Activated naive CD4-positive, alpha-beta T cell treated with anti-CD3 and anti-CD28 coated beads, Interleukin-2, amount 50 U/mL, for 72 hours (primary cell): Measurements from ENCODE around the gene FSCN2. TPM values are rescaled to one million over a fixed set of nuclear protein-coding genes. Genes with fewer than 3 reads are reported as not detected.

Source experiments
- ATAC-seq, 2 donors: fragments of 150-1000 bp; cut with Tn5 transposase; 2 replicates each; pipeline ENCODE4 v1.10.0; 2021; ENCODE audit warnings: mild to moderate bottlenecking in 2 of 2, moderate library complexity in 2 of 2
- DNase-seq, 2 donors: peaks; one replicate each; pipeline ENCODE4 v3.0.0; 2021 to 2022; ENCODE audit warnings: low spot score in 2 of 2
- H3K27ac Mint-ChIP-seq, 2 donors: one replicate each; pipeline ENCODE4 v1.8.0; 2022; ENCODE audit warnings: mild to moderate bottlenecking in 2 of 2, mixed read lengths in 2 of 2
- H3K36me3 Mint-ChIP-seq, 2 donors: one replicate each; pipeline ENCODE4 v1.8.0; 2022; ENCODE audit warnings: mixed read lengths in 2 of 2
- H3K9me3 Mint-ChIP-seq, 2 donors: one replicate each; pipeline ENCODE4 v1.8.0; 2022; ENCODE audit warnings: mixed read lengths in 2 of 2
- total RNA-seq, 2 donors: library from RNA; stranded (reverse); gene quantifications; one replicate each; pipeline ENCODE4 v1.2.3, GENCODE V29; 2022

Gene FSCN2
- total RNA-seq, 2 donors from 2014 or later, result 0.30 to 0.86 TPM

DNA sequence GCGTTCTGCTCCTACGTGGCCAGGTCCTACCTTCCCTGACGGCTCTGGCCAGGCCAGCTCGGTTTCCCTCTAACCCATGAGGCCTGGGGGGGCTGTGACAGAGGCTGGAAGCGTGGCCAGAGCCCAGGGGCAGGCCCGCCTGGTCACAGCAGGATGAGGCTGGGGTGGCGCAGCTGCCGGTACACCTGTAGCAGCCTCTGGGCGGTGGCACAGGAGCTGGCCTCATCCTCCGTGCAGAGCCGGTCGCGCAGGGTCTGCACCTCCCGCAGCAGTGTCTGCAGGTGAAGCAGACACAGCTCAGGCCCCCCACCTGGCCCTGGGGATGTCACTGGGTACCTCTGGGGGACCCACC is 12.5 kb downstream of the FSCN2 start:
- no peaks in the 10 kb centered on the region for H3K36me3 Mint-ChIP-seq
- ATAC-seq (no peak), DNase-seq (no peak)
- H3K9me3 Mint-ChIP-seq, result no peaks in the 10 kb centered on the region
- no peak overlapping the region for H3K27ac Mint-ChIP-seq

DNA sequence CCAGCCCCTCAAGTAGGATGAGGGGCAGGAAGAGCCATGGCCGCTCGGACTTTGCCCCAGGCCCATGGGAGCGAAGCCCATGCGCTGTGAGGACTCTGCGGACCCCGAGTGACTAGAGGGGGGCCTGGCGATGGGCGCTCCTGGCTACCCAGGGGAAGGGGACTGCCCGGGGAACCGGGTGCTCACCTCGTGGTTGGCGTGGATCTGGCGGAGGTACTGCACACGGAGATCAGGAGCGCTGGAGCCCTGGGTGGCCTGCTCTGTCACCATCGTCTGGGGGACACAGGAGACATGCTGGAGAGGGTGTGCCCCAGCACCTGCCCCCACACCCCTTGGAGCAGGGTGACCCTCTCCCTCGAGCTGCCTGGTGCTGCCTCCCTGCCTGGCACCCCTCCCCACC is 12.9 kb downstream of the FSCN2 start:
- no peak for DNase-seq
- no peaks in the 10 kb centered on the region for H3K9me3 Mint-ChIP-seq
- no peak overlapping the region for H3K27ac Mint-ChIP-seq
- H3K36me3 Mint-ChIP-seq, result no peaks in the 10 kb centered on the region
- no peak for ATAC-seq

DNA sequence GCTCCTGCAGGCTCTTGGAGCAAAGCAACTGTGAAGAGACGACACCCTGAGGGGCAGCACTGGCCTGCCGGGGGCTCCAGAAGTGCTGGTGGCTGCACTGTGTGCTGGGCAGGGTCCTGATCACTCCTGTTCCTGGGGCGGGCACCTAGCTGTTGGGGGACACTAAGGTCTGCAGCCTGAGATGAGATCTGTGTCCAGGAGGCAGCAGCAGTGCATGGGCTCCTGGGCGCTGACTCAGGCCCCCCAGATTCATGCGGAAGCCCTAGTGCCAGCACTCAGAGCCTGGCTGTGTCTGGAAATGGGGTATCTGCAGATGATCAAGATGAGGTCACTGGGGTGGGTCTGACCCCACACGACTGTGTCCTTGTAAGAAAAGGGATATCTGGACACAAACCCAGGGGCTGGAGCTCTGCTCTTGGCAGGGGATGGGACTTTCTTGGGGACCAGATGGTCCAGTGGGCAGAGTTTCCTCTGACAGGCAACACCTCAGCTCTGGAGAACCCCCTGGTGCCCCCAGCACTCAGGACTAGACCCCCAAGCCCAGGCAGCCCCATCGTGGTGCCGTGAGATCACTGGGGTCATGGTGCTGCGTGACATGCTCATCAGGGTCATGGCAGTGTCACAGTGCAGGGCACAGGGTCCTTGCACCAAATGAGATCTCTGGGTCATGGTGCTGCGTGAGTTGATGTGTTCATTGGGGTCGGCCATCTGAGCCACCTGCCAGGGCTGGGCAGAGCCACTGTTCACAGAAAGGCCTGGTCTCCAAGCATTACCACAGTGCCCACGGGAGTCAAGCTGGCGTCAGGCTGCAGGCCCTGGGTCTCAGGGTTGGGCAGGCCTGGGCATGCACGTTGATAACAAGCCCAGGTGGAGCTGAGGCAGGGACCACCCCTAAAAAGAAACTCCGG is 14.5 kb downstream of the FSCN2 start:
- no peak overlapping the region for H3K27ac Mint-ChIP-seq
- DNase-seq (no peak), ATAC-seq (no peak)
- no peaks in the 10 kb centered on the region for H3K9me3 Mint-ChIP-seq
- no peaks in the 10 kb centered on the region for H3K36me3 Mint-ChIP-seq

- no peak for ATAC-seq
- H3K27ac Mint-ChIP-seq, result no peak overlapping the region
- no peak for DNase-seq
- H3K36me3 Mint-ChIP-seq, result no peaks in the 10 kb centered on the region
- no peaks in the 10 kb centered on the region for H3K9me3 Mint-ChIP-seq
Measured at GRCh38 chr17:81543339-81543675, 15.1 kb downstream of the FSCN2 start.

GRCh38 chr17:81543756-81544155 is 15.6 kb downstream of the FSCN2 start:
- DNase-seq (no peak), ATAC-seq (no peak)
- H3K36me3 Mint-ChIP-seq, result no peaks in the 10 kb centered on the region
- H3K9me3 Mint-ChIP-seq, result no peaks in the 10 kb centered on the region
- no peak overlapping the region for H3K27ac Mint-ChIP-seq

- ATAC-seq (no peak), DNase-seq (no peak)
- Mint-ChIP-seq H3K27ac (no peak overlapping the region), H3K9me3 (no peaks in the 10 kb centered on the region), H3K36me3 (no peaks in the 10 kb centered on the region)
Measured at GRCh38 chr17:81544281-81544974, 16.3 kb downstream of the FSCN2 start.

DNA sequence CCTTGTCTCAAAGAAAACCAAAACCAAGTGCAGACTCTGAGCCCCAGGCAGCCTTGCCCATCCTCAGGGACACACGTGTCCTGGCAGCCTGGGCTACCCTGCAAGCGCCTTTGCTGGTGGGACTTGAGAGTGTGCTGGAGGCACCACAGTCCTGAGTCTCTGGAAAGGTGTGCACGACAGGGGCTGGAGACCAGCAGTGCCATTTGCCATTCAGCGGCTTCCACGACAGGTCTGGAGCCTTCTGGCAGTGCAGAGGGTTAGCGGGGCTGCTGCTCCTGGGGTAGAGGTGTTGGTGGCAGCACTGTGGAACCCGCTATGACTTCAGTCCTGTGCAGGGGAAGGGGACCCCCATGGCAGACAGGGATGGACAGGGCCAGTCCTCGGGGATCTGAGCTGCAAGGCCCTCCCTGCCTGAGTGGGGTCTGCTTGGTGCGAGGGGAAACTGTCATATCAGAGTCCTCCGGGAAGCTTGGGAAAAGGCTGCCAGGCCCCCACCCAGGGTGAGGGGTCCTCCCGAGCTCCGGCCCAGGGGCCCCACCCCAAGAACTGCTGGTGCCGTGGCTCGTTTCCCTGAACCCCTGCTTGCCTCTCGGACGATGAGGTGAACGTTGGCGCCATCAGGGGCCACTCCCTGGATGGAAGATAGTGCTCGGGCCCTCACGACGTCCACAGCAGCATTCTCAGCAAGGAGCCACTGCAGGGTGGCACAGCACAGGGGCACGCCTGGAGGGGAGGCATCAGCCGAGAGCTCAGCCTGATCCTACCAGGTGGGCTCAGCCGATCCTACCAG is 17.2 kb downstream of the FSCN2 start:
- Mint-ChIP-seq H3K9me3 (no peaks in the 10 kb centered on the region), H3K27ac (no peak overlapping the region), H3K36me3 (peaks cover 0 to 7% of the 10 kb centered on the region in 2 donors)
- DNase-seq (no peak), ATAC-seq (no peak)

GRCh38 chr17:81546906-81547613 is 18.9 kb downstream of the FSCN2 start:
- DNase-seq (no peak), ATAC-seq (no peak)
- no peaks in the 10 kb centered on the region for H3K9me3 Mint-ChIP-seq
- no peak overlapping the region for H3K27ac Mint-ChIP-seq
- peaks cover 0 to 14% of the 10 kb centered on the region in 2 donors for H3K36me3 Mint-ChIP-seq

- no peak for ATAC-seq
- no peak for DNase-seq
- Mint-ChIP-seq H3K36me3 (peaks cover 0 to 14% of the 10 kb centered on the region in 2 donors), H3K9me3 (no peaks in the 10 kb centered on the region), H3K27ac (no peak overlapping the region)
Measured at GRCh38 chr17:81547614-81547982, 19.4 kb downstream of the FSCN2 start.

GRCh38 chr17:81549031-81549557 is 20.9 kb downstream of the FSCN2 start:
- DNase-seq, result no peak
- H3K27ac Mint-ChIP-seq, result no peak overlapping the region
- H3K9me3 Mint-ChIP-seq, result no peaks in the 10 kb centered on the region
- H3K36me3 Mint-ChIP-seq, result peaks cover 0 to 14% of the 10 kb centered on the region in 2 donors
- ATAC-seq, result no peak

DNA sequence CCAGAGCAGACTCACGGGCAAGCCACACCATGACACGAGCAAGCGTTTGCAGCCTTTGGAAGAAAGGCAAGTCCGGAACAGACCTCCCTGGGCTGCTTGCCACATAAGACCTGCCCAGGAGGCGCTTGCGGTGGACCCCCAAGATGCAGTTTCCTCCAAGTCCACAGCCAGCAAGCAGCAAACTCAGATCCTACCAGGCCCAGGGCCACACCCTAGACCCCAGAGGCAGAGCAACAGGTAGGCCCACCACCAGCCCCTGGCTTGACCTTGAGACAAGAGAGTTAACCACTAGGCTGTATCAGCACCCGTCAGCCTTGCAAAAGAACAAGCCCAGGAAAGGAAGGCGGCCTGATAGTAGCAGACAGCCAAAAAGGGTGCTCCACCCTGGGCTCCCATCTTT is 21.6 kb downstream of the FSCN2 start:
- Mint-ChIP-seq H3K27ac (peak overlapping the region in 1 of 2 donors; percentile 74), H3K9me3 (no peaks in the 10 kb centered on the region), H3K36me3 (peaks cover 0 to 14% of the 10 kb centered on the region in 2 donors)
- DNase-seq (no peak), ATAC-seq (no peak)

DNA sequence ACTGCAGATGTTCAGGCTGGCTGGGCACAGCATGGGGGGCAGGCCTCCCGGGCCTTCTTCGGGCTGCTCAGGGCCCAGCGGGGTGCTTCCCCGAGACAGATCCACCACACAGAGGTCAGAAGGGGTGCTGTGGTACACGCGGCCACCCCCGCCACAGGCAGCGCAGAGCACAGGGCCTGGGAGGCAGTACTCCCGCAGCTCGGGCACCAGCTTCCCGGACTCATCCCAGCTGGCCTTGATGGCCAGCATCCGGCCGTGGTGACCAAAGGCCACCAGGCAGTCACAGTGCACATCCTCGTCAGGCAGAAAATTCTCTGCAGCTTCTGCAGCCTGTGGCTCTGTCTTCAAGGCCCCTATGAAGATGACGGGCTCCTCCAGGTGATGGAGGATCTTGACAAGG is 22.1 kb downstream of the FSCN2 start:
- no peak for ATAC-seq
- peak overlapping the region; percentile 74 to 77 for H3K27ac Mint-ChIP-seq
- peaks cover 0 to 14% of the 10 kb centered on the region in 2 donors for H3K36me3 Mint-ChIP-seq
- H3K9me3 Mint-ChIP-seq, result no peaks in the 10 kb centered on the region
- DNase-seq, result no peak

DNA sequence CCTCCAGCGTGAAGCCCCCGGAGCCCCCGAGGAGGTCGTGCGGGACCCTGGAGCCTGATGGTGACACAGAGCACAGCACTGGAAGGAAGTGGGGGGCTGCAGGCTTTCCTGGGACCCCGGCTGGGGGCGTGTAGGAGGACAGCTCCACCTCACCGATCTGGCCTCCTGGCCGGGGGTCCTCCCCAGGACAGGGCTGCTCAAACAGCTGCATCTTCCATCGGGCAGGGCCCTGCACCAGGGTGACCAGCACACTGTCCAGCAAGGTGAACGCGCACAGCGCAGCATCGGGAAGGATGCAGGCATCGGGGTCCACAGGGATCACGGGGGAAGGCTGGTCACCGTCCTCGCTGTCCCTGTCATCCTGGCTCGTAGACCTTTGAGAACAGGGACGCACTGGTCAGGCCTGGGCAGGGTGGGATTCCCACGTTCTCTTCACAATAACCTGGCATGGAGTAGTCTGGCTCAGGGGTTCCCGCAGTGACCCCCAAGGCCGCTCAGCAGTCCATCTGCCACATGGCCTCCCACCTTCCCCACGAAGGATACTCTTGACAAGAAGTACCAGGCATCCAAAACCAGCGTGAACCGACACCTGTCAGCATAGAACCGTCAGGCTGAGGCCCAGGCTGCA is 22.8 kb downstream of the FSCN2 start:
- peaks cover 0 to 14% of the 10 kb centered on the region in 2 donors for H3K36me3 Mint-ChIP-seq
- no peaks in the 10 kb centered on the region for H3K9me3 Mint-ChIP-seq
- DNase-seq (no peak), ATAC-seq (no peak)
- peak overlapping the region; percentile 77 to 93 for H3K27ac Mint-ChIP-seq

- Mint-ChIP-seq H3K36me3 (peaks cover 0 to 14% of the 10 kb centered on the region in 2 donors), H3K9me3 (no peaks in the 10 kb centered on the region), H3K27ac (peak overlapping the region; percentile 77 to 93)
- DNase-seq (peak in 1 of 2 donors; percentile 36), ATAC-seq (no peak)
Measured at GRCh38 chr17:81551458-81552243, 23.5 kb downstream of the FSCN2 start.

DNA sequence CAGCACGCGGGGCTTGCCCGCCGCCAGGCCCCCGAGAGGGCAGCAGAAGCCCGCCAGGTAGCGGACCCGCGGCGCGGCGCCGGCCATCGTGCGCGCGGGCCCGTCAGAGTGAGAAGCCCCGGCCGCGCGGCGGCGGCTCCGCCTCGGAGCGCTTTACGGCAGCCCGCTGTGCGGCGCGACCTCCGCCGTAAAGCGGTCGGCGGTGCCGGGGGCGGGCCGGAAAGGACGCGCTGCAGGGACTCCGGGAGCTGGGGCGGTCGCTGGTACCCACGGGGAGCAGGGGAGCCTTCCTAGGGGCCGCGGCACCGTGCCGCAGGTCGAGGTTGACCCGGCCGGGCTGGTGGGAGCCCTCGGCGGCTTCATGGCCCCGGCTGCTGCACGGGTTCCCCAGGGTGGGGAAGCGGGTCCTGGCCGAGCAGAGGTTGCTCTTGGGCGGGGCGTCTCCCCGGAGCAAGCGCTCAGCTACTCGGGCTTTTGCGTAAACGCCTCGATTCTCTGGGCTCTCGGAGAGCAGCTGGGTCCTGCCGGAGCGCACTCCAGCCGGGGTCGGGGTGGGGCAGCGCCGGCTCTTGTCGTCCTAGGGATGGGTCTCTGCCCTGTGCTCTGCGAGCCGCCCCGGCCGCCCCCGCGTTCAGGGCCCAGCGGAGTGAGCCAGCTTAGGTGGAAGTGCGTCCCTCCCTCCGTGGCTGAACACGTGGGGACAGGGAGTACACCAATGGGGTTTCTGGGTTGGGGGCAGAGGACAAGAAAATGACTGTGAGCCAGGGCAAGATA is 24.3 kb downstream of the FSCN2 start, which contains the start of gene FAAP100:
Gene FAAP100, minus strand, starts transcription at position 110 of the 774 bp plus-strand sequence. Its CDS starts 23 bp downstream, at position 87.
- peak; percentile 54 to 73 for ATAC-seq
- peaks cover 0 to 14% of the 10 kb centered on the region in 2 donors for H3K36me3 Mint-ChIP-seq

More for the DNA sequence above, 24.3 kb downstream of the FSCN2 start, which contains the start of gene FAAP100:
- Mint-ChIP-seq H3K27ac (peak within 1 kb of the TSS; percentile 87 to 93), H3K9me3 (no peaks in the 10 kb centered on the region)
- peak; percentile 84 to 90 for DNase-seq
